ENCODE measurements around the gene SLC25A48.

The SLC25A48 gene

GRCh38 chr5:135862744-135863143, 28.3 kb downstream of the SLC25A48 start:
- TF ChIP-seq, protein P1, sequence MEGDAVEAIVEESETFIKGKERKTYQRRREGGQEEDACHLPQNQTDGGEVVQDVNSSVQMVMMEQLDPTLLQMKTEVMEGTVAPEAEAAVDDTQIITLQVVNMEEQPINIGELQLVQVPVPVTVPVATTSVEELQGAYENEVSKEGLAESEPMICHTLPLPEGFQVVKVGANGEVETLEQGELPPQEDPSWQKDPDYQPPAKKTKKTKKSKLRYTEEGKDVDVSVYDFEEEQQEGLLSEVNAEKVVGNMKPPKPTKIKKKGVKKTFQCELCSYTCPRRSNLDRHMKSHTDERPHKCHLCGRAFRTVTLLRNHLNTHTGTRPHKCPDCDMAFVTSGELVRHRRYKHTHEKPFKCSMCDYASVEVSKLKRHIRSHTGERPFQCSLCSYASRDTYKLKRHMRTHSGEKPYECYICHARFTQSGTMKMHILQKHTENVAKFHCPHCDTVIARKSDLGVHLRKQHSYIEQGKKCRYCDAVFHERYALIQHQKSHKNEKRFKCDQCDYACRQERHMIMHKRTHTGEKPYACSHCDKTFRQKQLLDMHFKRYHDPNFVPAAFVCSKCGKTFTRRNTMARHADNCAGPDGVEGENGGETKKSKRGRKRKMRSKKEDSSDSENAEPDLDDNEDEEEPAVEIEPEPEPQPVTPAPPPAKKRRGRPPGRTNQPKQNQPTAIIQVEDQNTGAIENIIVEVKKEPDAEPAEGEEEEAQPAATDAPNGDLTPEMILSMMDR (IDR thresholded peaks at IDR 0.05; ENCODE audit: low read depth, low read length): no peak
- peaks cover 39% of the 10 kb centered on the region for H3K27me3 ChIP-seq (ENCODE audit: insufficient read depth, low read depth, severe bottlenecking)
- no peaks in the 10 kb centered on the region for H3K36me3 ChIP-seq
- no peak for DNase-seq
- no peak overlapping the region for H3K4me3 ChIP-seq (ENCODE audit: low read depth, low read length)
- peaks cover 6% of the 10 kb centered on the region for H3K9me3 ChIP-seq (ENCODE audit: severe bottlenecking)
- no peak overlapping the region for H3K27ac ChIP-seq

- DNase-seq: no peak
- peaks cover 26% of the 10 kb centered on the region for H3K27me3 ChIP-seq (ENCODE audit: insufficient read depth, low read depth, severe bottlenecking)
- TF ChIP-seq, protein P1 (IDR thresholded peaks at IDR 0.05; ENCODE audit: low read depth, low read length): no peak
- no peak overlapping the region for H3K27ac ChIP-seq
- no peaks in the 10 kb centered on the region for H3K9me3 ChIP-seq (ENCODE audit: severe bottlenecking)
- no peak overlapping the region for H3K4me3 ChIP-seq (ENCODE audit: low read depth, low read length)
- H3K36me3 ChIP-seq: no peaks in the 10 kb centered on the region
These were observed 30.3 kb downstream of the SLC25A48 start for GRCh38 chr5:135864503-135865435.

GRCh38 chr5:135866016-135866415, 31.6 kb downstream of the SLC25A48 start:
- no peak overlapping the region for H3K4me3 ChIP-seq (ENCODE audit: low read depth, low read length)
- no peak for DNase-seq
- no peaks in the 10 kb centered on the region for H3K9me3 ChIP-seq (ENCODE audit: severe bottlenecking)
- H3K27me3 ChIP-seq (ENCODE audit: insufficient read depth, low read depth, severe bottlenecking): peaks cover 28% of the 10 kb centered on the region
- no peak overlapping the region for H3K27ac ChIP-seq
- TF ChIP-seq, protein P1 (IDR thresholded peaks at IDR 0.05; ENCODE audit: low read depth, low read length): no peak
- no peaks in the 10 kb centered on the region for H3K36me3 ChIP-seq

GRCh38 chr5:135867599-135867998, 33.1 kb downstream of the SLC25A48 start:
- TF ChIP-seq, protein P1 (IDR thresholded peaks at IDR 0.05; ENCODE audit: low read depth, low read length): no peak
- peaks cover 28% of the 10 kb centered on the region for H3K27me3 ChIP-seq (ENCODE audit: insufficient read depth, low read depth, severe bottlenecking)
- no peak for DNase-seq

GRCh38 chr5:135868681-135869080, 34.2 kb downstream of the SLC25A48 start:
- Histone ChIP-seq H3K27ac (no peak overlapping the region), H3K9me3 (ENCODE audit: severe bottlenecking) (no peaks in the 10 kb centered on the region), H3K36me3 (no peaks in the 10 kb centered on the region), H3K4me3 (ENCODE audit: low read depth, low read length) (no peak overlapping the region), H3K27me3 (ENCODE audit: insufficient read depth, low read depth, severe bottlenecking) (peaks cover 38% of the 10 kb centered on the region)
- TF ChIP-seq, protein P1 (IDR thresholded peaks at IDR 0.05; ENCODE audit: low read depth, low read length): no peak
- DNase-seq: no peak

More at GRCh38 chr5:135867599-135867998, 33.1 kb downstream of the SLC25A48 start:
- no peaks in the 10 kb centered on the region for H3K9me3 ChIP-seq (ENCODE audit: severe bottlenecking)
- no peaks in the 10 kb centered on the region for H3K36me3 ChIP-seq
- H3K27ac ChIP-seq: no peak overlapping the region
- no peak overlapping the region for H3K4me3 ChIP-seq (ENCODE audit: low read depth, low read length)
